Measurements from ENCODE around the gene APH1A.
"Not testable (repeated sequence)": the region's sequence is repeated elsewhere in the genome, so short reads cannot be mapped to it uniquely, and the experiment has no call there.

DNA sequence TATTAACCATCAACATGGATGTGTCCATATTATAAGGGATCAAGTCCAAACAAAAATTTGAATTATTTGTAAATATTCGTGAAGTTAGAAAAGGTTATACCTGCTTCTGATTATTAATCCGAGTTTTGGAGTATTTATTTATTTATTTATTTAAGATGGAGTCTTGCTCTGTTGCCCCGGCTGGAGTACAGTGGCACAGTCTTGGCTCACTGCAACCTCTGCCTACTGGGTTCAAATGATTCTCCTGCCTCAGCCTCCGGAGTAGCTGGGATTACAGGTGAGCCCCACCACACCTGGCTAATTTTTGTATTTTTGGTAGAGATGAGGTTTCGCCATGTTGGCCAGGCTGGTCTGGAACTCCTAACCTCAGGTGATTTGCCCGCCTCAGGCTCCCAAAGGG is 53.0 kb downstream of the APH1A start:
- not testable (repeated sequence) for TF ChIP-seq NBN (IDR thresholded peaks at IDR 0.05); POLR2AphosphoS5 (IDR thresholded peaks at IDR 0.05; ENCODE audit: low read length); TCF3 (IDR thresholded peaks at IDR 0.05; ENCODE audit: borderline replicate concordance, insufficient read depth, low read depth, low read length); CTCF (IDR thresholded peaks at IDR 0.05 in 2 of 3, conservative IDR thresholded peaks at IDR 0.05 in 1 of 3; ENCODE audit: control insufficient read depth in 2 of 3, extremely low read depth in 1 of 3, insufficient read depth in 1 of 3, low read depth in 3 of 3, low read length in 3 of 3); NFYB (IDR thresholded peaks at IDR 0.05; ENCODE audit: insufficient read depth, low read depth, low read length); NR2F1 (conservative IDR thresholded peaks at IDR 0.05); ZBTB11 (CRISPR knock-in tag; IDR thresholded peaks at IDR 0.05)
- TF ChIP-seq, protein P1, sequence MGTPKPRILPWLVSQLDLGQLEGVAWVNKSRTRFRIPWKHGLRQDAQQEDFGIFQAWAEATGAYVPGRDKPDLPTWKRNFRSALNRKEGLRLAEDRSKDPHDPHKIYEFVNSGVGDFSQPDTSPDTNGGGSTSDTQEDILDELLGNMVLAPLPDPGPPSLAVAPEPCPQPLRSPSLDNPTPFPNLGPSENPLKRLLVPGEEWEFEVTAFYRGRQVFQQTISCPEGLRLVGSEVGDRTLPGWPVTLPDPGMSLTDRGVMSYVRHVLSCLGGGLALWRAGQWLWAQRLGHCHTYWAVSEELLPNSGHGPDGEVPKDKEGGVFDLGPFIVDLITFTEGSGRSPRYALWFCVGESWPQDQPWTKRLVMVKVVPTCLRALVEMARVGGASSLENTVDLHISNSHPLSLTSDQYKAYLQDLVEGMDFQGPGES (IDR thresholded peaks at IDR 0.05), result not testable (repeated sequence)
- TF ChIP-seq, protein P2, sequence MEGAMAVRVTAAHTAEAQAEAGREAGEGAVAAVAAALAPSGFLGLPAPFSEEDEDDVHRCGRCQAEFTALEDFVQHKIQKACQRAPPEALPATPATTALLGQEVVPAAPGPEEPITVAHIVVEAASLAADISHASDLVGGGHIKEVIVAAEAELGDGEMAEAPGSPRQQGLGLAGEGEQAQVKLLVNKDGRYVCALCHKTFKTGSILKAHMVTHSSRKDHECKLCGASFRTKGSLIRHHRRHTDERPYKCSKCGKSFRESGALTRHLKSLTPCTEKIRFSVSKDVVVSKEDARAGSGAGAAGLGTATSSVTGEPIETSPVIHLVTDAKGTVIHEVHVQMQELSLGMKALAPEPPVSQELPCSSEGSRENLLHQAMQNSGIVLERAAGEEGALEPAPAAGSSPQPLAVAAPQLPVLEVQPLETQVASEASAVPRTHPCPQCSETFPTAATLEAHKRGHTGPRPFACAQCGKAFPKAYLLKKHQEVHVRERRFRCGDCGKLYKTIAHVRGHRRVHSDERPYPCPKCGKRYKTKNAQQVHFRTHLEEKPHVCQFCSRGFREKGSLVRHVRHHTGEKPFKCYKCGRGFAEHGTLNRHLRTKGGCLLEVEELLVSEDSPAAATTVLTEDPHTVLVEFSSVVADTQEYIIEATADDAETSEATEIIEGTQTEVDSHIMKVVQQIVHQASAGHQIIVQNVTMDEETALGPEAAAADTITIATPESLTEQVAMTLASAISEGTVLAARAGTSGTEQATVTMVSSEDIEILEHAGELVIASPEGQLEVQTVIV (IDR thresholded peaks at IDR 0.05; ENCODE audit: borderline replicate concordance, partially characterized antibody), result not testable (repeated sequence)
- TF ChIP-seq, protein P3, sequence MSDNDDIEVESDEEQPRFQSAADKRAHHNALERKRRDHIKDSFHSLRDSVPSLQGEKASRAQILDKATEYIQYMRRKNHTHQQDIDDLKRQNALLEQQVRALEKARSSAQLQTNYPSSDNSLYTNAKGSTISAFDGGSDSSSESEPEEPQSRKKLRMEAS (IDR thresholded peaks at IDR 0.05; ENCODE audit: low read depth, low read length), result not testable (repeated sequence)
